H1 (cell line): ENCODE data around the gene C3orf49. TPM values are rescaled to one million over a fixed set of nuclear protein-coding genes. Genes with fewer than 3 reads are reported as not detected.

Experiments used
- CTCF ChIA-PET: fragments of 300-600 bp; sonication (Branson Sonifier 250); formaldehyde crosslinking; loops from one replicate; lab custom pipeline; 2021; ENCODE audit not compliant: partially characterized antibody; lab: Charles Lee
- POLR2A ChIA-PET: fragments of 300-600 bp; sonication (Branson Sonifier 250); formaldehyde crosslinking; loops from one replicate; lab custom pipeline; 2021; ENCODE audit warnings: inconsistent platforms; ENCODE audit not compliant: partially characterized antibody; lab: Charles Lee
- DNase-seq, 2 experiments: peaks; one replicate each; pipeline versions ENCODE4 v3.0.0 to v3.0.0-alpha.2; 2010 to 2022; ENCODE audit warnings: low spot score in 2 of 2, low read depth in 1 of 2, mixed read lengths in 1 of 2
- FAIRE-seq: peaks from 2 replicates; lab custom pipeline; 2011; peaks lifted over from hg19 to GRCh38; lab: Jason Lieb, UNC
- H2AFZ ChIP-seq: 2 replicates; pipeline ENCODE4 v1.8.1; 2012; ENCODE audit warnings: low read length, inconsistent platforms
- H2AK5ac ChIP-seq: 2 replicates; pipeline ENCODE4 v1.6.1; 2013; ENCODE audit warnings: low read depth, low read length
- H2BK120ac ChIP-seq: replicated peaks from 2 replicates; pipeline ENCODE3; 2013; ENCODE audit warnings: low read depth, low read length, inconsistent platforms
- H2BK12ac ChIP-seq: 2 replicates; pipeline ENCODE4 v1.6.1; 2013; ENCODE audit warnings: low read depth, low read length
- H2BK15ac ChIP-seq: 2 replicates; pipeline ENCODE4 v1.6.1; 2013; ENCODE audit warnings: low read length
- H2BK20ac ChIP-seq: 2 replicates; pipeline ENCODE4 v1.6.1; 2013; ENCODE audit warnings: low read length
- H2BK5ac ChIP-seq: 2 replicates; pipeline ENCODE4 v1.6.1; 2013; ENCODE audit warnings: low read depth, low read length
- H3K14ac ChIP-seq: 2 replicates; pipeline ENCODE4 v1.6.1; 2013; ENCODE audit warnings: inconsistent platforms; ENCODE audit not compliant: insufficient read length
- H3K18ac ChIP-seq: 2 replicates; pipeline ENCODE4 v1.6.1; 2013; ENCODE audit warnings: low read length; ENCODE audit errors: extremely low read depth
- H3K23ac ChIP-seq: 2 replicates; pipeline ENCODE4 v1.6.1; 2013; ENCODE audit warnings: inconsistent platforms; ENCODE audit not compliant: insufficient read length
- H3K23me2 ChIP-seq: 2 replicates; pipeline ENCODE4 v1.6.1; 2013; ENCODE audit warnings: low read depth, low read length
- H3K27ac ChIP-seq: 2 replicates; pipeline ENCODE4 v1.6.1; 2011; ENCODE audit warnings: low read depth, low read length, inconsistent platforms
- H3K27me3 ChIP-seq, 4 experiments: replicated peaks in 1 of 4; 1 replicate in 1 of 4; 2 replicates in 3 of 4; pipeline versions ENCODE4 v1.6.1 to v1.8.1; 2011 to 2013; ENCODE audit warnings: low read length in 3 of 4, mild to moderate bottlenecking in 3 of 4, inconsistent platforms in 2 of 4, mixed read lengths in 2 of 4, moderate library complexity in 1 of 4; ENCODE audit not compliant: control insufficient read depth in 3 of 4, insufficient read depth in 3 of 4; ENCODE audit errors: extremely low read depth in 1 of 4
- H3K36me3 ChIP-seq, 4 experiments: 2 replicates each; pipeline versions ENCODE4 v1.6.1 to v1.8.1; 2011 to 2013; ENCODE audit warnings: mild to moderate bottlenecking in 4 of 4, low read length in 3 of 4, moderate library complexity in 2 of 4, control low read depth in 1 of 4, inconsistent platforms in 1 of 4; ENCODE audit not compliant: insufficient read depth in 4 of 4, control insufficient read depth in 2 of 4
- H3K4ac ChIP-seq: replicated peaks from 2 replicates; pipeline ENCODE3; 2013; ENCODE audit warnings: low read length, low read depth, mixed read lengths, inconsistent platforms; ENCODE audit not compliant: insufficient read length
- H3K4me1 ChIP-seq, 4 experiments: replicated peaks in 1 of 4; 1 replicate in 1 of 4; 2 replicates in 3 of 4; pipeline versions ENCODE4 v1.6.1 to v1.8.1; 2011 to 2013; ENCODE audit warnings: low read length in 3 of 4, inconsistent platforms in 2 of 4, mixed read lengths in 1 of 4; ENCODE audit not compliant: insufficient read depth in 4 of 4, control insufficient read depth in 3 of 4
- H3K4me2 ChIP-seq, 2 experiments: 2 replicates each; pipeline versions ENCODE4 v1.6.1 to v1.8.1; 2011 to 2013; ENCODE audit warnings: low read depth in 2 of 2, low read length in 2 of 2, control low read depth in 1 of 2, inconsistent platforms in 1 of 2, mild to moderate bottlenecking in 1 of 2; ENCODE audit not compliant: insufficient read depth in 1 of 2
- H3K4me3 ChIP-seq, 4 experiments: fragments of 200-600, 300-600 bp in 1 of 4; sonication (generic), shearing (Covaris generic), sonication (Bioruptor Twin) in 1 of 4; 2 replicates each; pipeline versions ENCODE4 v1.5.1 to v1.8.1; 2011 to 2016; ENCODE audit warnings: low read length in 4 of 4, low read depth in 3 of 4, control low read depth in 2 of 4, inconsistent platforms in 2 of 4, mild to moderate bottlenecking in 2 of 4, mixed read lengths in 1 of 4, moderate library complexity in 1 of 4; ENCODE audit not compliant: insufficient read depth in 2 of 4; ENCODE audit errors: extremely low read depth in 1 of 4
- H3K56ac ChIP-seq: replicated peaks from 2 replicates; pipeline ENCODE3; 2013; ENCODE audit warnings: low read depth, mild to moderate bottlenecking, mixed read lengths, low read length, inconsistent platforms; ENCODE audit not compliant: insufficient read length
- H3K79me1 ChIP-seq: 2 replicates; pipeline ENCODE4 v1.6.1; 2013; ENCODE audit warnings: low read depth, low read length, control low read depth
- H3K79me2 ChIP-seq, 2 experiments: 2 replicates each; pipeline versions ENCODE4 v1.6.1 to v1.8.1; 2012 to 2013; ENCODE audit warnings: low read length in 2 of 2, mild to moderate bottlenecking in 2 of 2, inconsistent platforms in 1 of 2; ENCODE audit not compliant: insufficient read depth in 2 of 2, control insufficient read depth in 1 of 2
- H3K9ac ChIP-seq, 4 experiments: replicated peaks in 1 of 4; 1 replicate in 1 of 4; 2 replicates in 3 of 4; pipeline versions ENCODE4 v1.6.1 to v1.8.1; 2011 to 2013; ENCODE audit warnings: low read depth in 3 of 4, low read length in 3 of 4, control low read depth in 2 of 4, mild to moderate bottlenecking in 2 of 4, moderate library complexity in 2 of 4, inconsistent platforms in 1 of 4; ENCODE audit errors: extremely low read depth in 1 of 4
- H3K9me3 ChIP-seq, 2 experiments: 2 replicates each; pipeline versions ENCODE4 v1.6.1 to v1.8.1; 2012 to 2013; ENCODE audit warnings: mild to moderate bottlenecking in 2 of 2, moderate library complexity in 2 of 2, control low read depth in 1 of 2, inconsistent platforms in 1 of 2, low read depth in 1 of 2, low read length in 1 of 2, mixed read lengths in 1 of 2; ENCODE audit not compliant: insufficient read depth in 2 of 2
- H4K20me1 ChIP-seq, 2 experiments: replicated peaks in 1 of 2; 2 replicates each; pipeline versions ENCODE3 to v1.8.1; 2011 to 2013; ENCODE audit warnings: inconsistent platforms in 2 of 2, low read length in 2 of 2, mild to moderate bottlenecking in 1 of 2; ENCODE audit not compliant: insufficient read depth in 2 of 2, control insufficient read depth in 1 of 2
- H4K5ac ChIP-seq: 2 replicates; pipeline ENCODE4 v1.6.1; 2013; ENCODE audit warnings: low read length, low read depth, mixed read lengths, inconsistent platforms; ENCODE audit not compliant: insufficient read length
- H4K8ac ChIP-seq: 2 replicates; pipeline ENCODE4 v1.8.0; 2013; ENCODE audit warnings: mild to moderate bottlenecking, moderate library complexity, low read length, inconsistent platforms; ENCODE audit not compliant: insufficient read depth; ENCODE audit errors: extremely low read depth
- H4K91ac ChIP-seq: replicated peaks from 2 replicates; pipeline ENCODE3; 2013; ENCODE audit warnings: low read length, mixed read lengths, inconsistent platforms; ENCODE audit not compliant: insufficient read length
- BACH1 ChIP-seq: IDR thresholded peaks from 2 replicates; pipeline ENCODE4 v1.6.1; 2012; ENCODE audit warnings: low read length, improper control_type of control experiment
- BCL11A ChIP-seq, 2 experiments: IDR thresholded peaks; one replicate each; pipeline ENCODE4 v1.6.1; 2011; ENCODE audit warnings: low read depth in 2 of 2, low read length in 2 of 2, mild to moderate bottlenecking in 2 of 2
- CBX8 ChIP-seq: fragments of 300-800, 300-1000 bp; sonication (generic); IDR thresholded peaks from 2 replicates; pipeline ENCODE4 v1.7.1; 2016; ENCODE audit warnings: low read depth, low read length, borderline replicate concordance
- CTBP2 ChIP-seq: IDR thresholded peaks from 2 replicates; pipeline ENCODE4 v1.7.0; 2011; ENCODE audit warnings: borderline replicate concordance, mild to moderate bottlenecking, moderate library complexity, mixed read lengths, low read length; ENCODE audit not compliant: insufficient read depth, insufficient read length
- EGR1 ChIP-seq: IDR thresholded peaks from 2 replicates; pipeline ENCODE4 v1.6.1; 2011; ENCODE audit warnings: low read depth, low read length, borderline replicate concordance
- HDAC2 ChIP-seq, 2 experiments: fragments of 300-600 bp in 1 of 2; sonication (generic) in 1 of 2; IDR thresholded peaks; 2 replicates each; pipeline ENCODE4 v1.6.1; 2011 to 2012; ENCODE audit warnings: low read depth in 2 of 2, low read length in 2 of 2, mild to moderate bottlenecking in 2 of 2, moderate library complexity in 2 of 2, borderline replicate concordance in 1 of 2, inconsistent platforms in 1 of 2
- MAFK ChIP-seq: IDR thresholded peaks from 2 replicates; pipeline ENCODE4 v1.6.1; 2012; ENCODE audit warnings: low read depth, mild to moderate bottlenecking, improper control_type of control experiment, low read length
- SP2 ChIP-seq: IDR thresholded peaks from 2 replicates; pipeline ENCODE4 v1.6.1; 2012; ENCODE audit warnings: mild to moderate bottlenecking, low read length, inconsistent platforms
- SUZ12 ChIP-seq: fragments of 200-600 bp; sonication (generic); IDR thresholded peaks from 2 replicates; pipeline ENCODE4 v1.6.1; 2012; ENCODE audit warnings: mild to moderate bottlenecking, inconsistent platforms, low read length, moderate library complexity, mixed read lengths
- TAF7 ChIP-seq: optimal IDR thresholded peaks from 2 replicates; pipeline ENCODE3; 2011; ENCODE audit warnings: low read depth, mild to moderate bottlenecking, inconsistent platforms, low read length, moderate library complexity, borderline replicate concordance
- WGBS, 2 experiments: shearing (Covaris generic) in 1 of 2; methylation state at CpG; one replicate each; pipeline versions ENCODE4 v1.1.6 to v1.1.7; 2013 to 2015; ENCODE audit warnings: low lambda C conversion rate in 2 of 2, mixed read lengths in 2 of 2, inconsistent platforms in 1 of 2, low coverage in 1 of 2, missing lambda C conversion rate in 1 of 2; ENCODE audit not compliant: insufficient replicate concordance in 2 of 2, insufficient coverage in 1 of 2, insufficient read length in 1 of 2; ENCODE audit errors: extremely low coverage in 1 of 2, missing lambda C conversion rate in 1 of 2; 5-methylcytosine and 5-hydroxymethylcytosine counted together
- polyA plus RNA-seq, 7 experiments: library from polyadenylated mRNA; depleted of rRNA in 3 of 7; stranded (reverse) in 5 of 7; unstranded in 2 of 7; fragments of >200 nt in 5 of 7; fragments of 200-250 nt in 2 of 7; gene quantifications; 1 replicate in 5 of 7; 2 replicates in 1 of 7; 4 replicates in 1 of 7; pipeline versions ENCODE4 v1.2.1 to v1.2.3, GENCODE V29; 2011 to 2013; ENCODE audit warnings: missing spikeins in 2 of 7, mixed read lengths in 2 of 7
- total RNA-seq: library from RNA; stranded (reverse); fragmentation: NEBNext Ultra II Directional; extraction: Animal tissue kit (Norgen Biotek cat#: 25700); gene quantifications from 2 replicates; pipeline ENCODE4 v1.2.1, GENCODE V29; 2021
- TF ChIP-seq, protein P1 (sequence below), 3 experiments: IDR thresholded peaks; 1 replicate in 2 of 3; 2 replicates in 1 of 3; pipeline versions ENCODE4 v1.5.1 to v1.6.1; 2011; ENCODE audit warnings: low read length in 3 of 3, mild to moderate bottlenecking in 3 of 3, inconsistent platforms in 2 of 3, low read depth in 1 of 3, moderate library complexity in 1 of 3; ENCODE audit not compliant: insufficient read depth in 1 of 3; ENCODE audit errors: control extremely low read depth in 1 of 3

Gene C3orf49
- total and polyA plus RNA-seq, 2 of the 8 experiments (the other 6 are each of a cell fraction or from before 2014, with no cell fraction given) = not detected

DNA sequence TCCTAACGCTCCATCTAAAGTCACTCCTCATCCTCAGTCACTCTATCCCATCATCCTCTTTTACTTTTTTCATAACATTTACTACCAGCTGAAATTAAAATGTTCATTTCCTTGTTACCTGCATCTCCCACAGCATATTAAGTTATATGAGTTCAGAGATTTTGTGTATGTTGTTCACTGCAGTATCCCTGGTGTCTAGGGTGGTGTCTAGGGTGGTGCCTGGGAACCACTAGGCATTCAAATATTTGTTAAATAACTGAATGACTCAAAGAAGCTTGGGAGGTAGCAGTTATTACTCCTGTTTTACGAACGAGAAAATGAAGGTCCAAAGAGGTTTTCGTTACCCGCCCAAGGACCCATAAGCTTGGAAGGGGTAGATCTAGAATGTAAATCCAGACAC lies 1.9 kb upstream of the C3orf49 start:
- no peaks in the 10 kb centered on the region for H4K20me1 ChIP-seq
- H2BK20ac ChIP-seq = no peak overlapping the region
- no peak overlapping the region for H4K91ac ChIP-seq
- POLR2A ChIA-PET = no interaction called here
- H3K23ac ChIP-seq = no peak overlapping the region
- FAIRE-seq = no peak
- no peaks in the 10 kb centered on the region for H3K27me3 ChIP-seq
- no peak overlapping the region for H2AK5ac ChIP-seq
- no peak for DNase-seq
- no peak overlapping the region for H3K18ac ChIP-seq
- H4K8ac ChIP-seq = no peak overlapping the region
- no peak overlapping the region for H3K4ac ChIP-seq
- no peaks in the 10 kb centered on the region for H3K79me1 ChIP-seq
- peaks cover 0 to 10% (median 3%) of the 10 kb centered on the region in 4 experiments; a peak in 2 of 7 replicates for H3K4me1 ChIP-seq
- no peak overlapping the region for H2BK12ac ChIP-seq
- H3K79me2 ChIP-seq = no peaks in the 10 kb centered on the region
- no peak overlapping the region for H2BK15ac ChIP-seq
- H2AFZ ChIP-seq = no peak overlapping the region
- H3K14ac ChIP-seq = no peak overlapping the region
- no peaks in the 10 kb centered on the region for H3K23me2 ChIP-seq
- H3K36me3 ChIP-seq = no peaks in the 10 kb centered on the region
- H4K5ac ChIP-seq = no peak overlapping the region
- WGBS, 2 experiments = 93% methylated on average over 5 of the region's 5 CpGs; no CpG with 5 or more reads in 1 of the 2 experiments
- H3K9ac ChIP-seq = no peak overlapping the region
- CTCF ChIA-PET = interaction anchor here (0.6 to 5.0 kb wide), 18 partner anchors 12 to 1194 kb away, joined by 3 to 79 read pairs (median 4); no protein-coding TSS in a partner anchor
- H3K56ac ChIP-seq = no peak overlapping the region
- H3K4me3 ChIP-seq = no peak overlapping the region
- H3K9me3 ChIP-seq = no peaks in the 10 kb centered on the region
- no peak overlapping the region for H3K4me2 ChIP-seq
- no peak overlapping the region for H2BK5ac ChIP-seq
- H2BK120ac ChIP-seq = no peak overlapping the region
- H3K27ac ChIP-seq = no peak overlapping the region
- no peak for TF ChIP-seq TAF7
- TF ChIP-seq BCL11A (IDR thresholded peaks at IDR 0.05; ENCODE audit: low read depth in 2 of 2, low read length in 2 of 2) = no peak
- TF ChIP-seq HDAC2 (IDR thresholded peaks at IDR 0.05; ENCODE audit: borderline replicate concordance in 1 of 2, low read depth in 2 of 2, low read length in 2 of 2) = no peak
- TF ChIP-seq SUZ12 = no peak
- TF ChIP-seq, protein P1, sequence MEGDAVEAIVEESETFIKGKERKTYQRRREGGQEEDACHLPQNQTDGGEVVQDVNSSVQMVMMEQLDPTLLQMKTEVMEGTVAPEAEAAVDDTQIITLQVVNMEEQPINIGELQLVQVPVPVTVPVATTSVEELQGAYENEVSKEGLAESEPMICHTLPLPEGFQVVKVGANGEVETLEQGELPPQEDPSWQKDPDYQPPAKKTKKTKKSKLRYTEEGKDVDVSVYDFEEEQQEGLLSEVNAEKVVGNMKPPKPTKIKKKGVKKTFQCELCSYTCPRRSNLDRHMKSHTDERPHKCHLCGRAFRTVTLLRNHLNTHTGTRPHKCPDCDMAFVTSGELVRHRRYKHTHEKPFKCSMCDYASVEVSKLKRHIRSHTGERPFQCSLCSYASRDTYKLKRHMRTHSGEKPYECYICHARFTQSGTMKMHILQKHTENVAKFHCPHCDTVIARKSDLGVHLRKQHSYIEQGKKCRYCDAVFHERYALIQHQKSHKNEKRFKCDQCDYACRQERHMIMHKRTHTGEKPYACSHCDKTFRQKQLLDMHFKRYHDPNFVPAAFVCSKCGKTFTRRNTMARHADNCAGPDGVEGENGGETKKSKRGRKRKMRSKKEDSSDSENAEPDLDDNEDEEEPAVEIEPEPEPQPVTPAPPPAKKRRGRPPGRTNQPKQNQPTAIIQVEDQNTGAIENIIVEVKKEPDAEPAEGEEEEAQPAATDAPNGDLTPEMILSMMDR (IDR thresholded peaks at IDR 0.05; ENCODE audit: control extremely low read depth in 1 of 3, insufficient read depth in 1 of 3, low read depth in 1 of 3, low read length in 3 of 3) = no peak
- TF ChIP-seq BACH1 = no peak
- TF ChIP-seq MAFK = no peak
- no peak for TF ChIP-seq EGR1
- TF ChIP-seq CTBP2 = no peak
- no peak for TF ChIP-seq CBX8
- TF ChIP-seq SP2 = no peak
